ENCODE results near the gene GGNBP2. TPM values are rescaled to one million over a fixed set of nuclear protein-coding genes. Genes with fewer than 3 reads are reported as not detected.

GGNBP2 gene
- total RNA-seq, 1 donor from 2014 or later = 71.2 TPM

DNA sequence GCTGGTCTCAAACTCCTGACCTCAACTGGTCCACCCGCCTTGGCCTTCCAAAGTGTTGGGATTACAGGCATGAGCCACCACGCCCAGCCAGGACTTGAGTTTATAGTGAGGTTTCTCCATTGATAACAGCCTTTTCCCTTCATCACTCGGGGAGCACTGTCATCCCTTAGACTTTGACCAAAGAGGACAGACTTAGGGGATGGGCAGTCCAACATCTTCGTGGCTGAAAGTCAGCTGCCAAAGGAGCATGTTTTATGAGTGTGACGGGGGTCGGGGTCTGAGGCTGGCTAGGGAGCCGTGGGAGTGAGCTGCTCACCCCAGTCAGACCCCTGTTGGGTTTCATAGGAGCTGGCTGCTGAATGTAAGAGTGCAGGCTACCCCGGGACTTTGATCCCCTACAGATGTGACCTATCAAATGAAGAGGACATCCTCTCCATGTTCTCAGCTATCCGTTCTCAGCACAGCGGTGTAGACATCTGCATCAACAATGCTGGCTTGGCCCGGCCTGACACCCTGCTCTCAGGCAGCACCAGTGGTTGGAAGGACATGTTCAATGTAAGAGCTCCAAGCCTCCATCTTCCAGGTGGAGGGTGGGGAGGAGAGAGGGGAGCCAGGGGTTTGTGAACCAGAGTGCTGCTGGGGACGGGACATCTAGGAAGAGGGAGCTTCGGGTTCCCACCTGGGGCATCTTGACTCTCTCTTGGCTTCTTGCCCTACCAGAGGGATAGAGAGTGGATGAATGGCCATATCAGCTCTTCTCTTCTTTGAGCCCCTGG lies 50.1 kb downstream of the GGNBP2 start:
- peaks cover 18% of the 10 kb centered on the region for H3K4me1 Mint-ChIP-seq
- TF ChIP-seq, protein P1, sequence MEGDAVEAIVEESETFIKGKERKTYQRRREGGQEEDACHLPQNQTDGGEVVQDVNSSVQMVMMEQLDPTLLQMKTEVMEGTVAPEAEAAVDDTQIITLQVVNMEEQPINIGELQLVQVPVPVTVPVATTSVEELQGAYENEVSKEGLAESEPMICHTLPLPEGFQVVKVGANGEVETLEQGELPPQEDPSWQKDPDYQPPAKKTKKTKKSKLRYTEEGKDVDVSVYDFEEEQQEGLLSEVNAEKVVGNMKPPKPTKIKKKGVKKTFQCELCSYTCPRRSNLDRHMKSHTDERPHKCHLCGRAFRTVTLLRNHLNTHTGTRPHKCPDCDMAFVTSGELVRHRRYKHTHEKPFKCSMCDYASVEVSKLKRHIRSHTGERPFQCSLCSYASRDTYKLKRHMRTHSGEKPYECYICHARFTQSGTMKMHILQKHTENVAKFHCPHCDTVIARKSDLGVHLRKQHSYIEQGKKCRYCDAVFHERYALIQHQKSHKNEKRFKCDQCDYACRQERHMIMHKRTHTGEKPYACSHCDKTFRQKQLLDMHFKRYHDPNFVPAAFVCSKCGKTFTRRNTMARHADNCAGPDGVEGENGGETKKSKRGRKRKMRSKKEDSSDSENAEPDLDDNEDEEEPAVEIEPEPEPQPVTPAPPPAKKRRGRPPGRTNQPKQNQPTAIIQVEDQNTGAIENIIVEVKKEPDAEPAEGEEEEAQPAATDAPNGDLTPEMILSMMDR (IDR thresholded peaks at IDR 0.05; ENCODE audit: unreplicated experiment) = no peak
- peaks cover 2% of the 10 kb centered on the region for H3K36me3 Mint-ChIP-seq
- DNase-seq (ENCODE audit: low spot score in 2 of 2, unreplicated experiment in 2 of 2) = no peak
- no peaks in the 10 kb centered on the region for H3K27me3 Mint-ChIP-seq (ENCODE audit: low read depth)
- no peak overlapping the region for H3K27ac Mint-ChIP-seq
- no peak overlapping the region for H3K4me3 Mint-ChIP-seq
- H3K9me3 Mint-ChIP-seq = no peaks in the 10 kb centered on the region

DNA sequence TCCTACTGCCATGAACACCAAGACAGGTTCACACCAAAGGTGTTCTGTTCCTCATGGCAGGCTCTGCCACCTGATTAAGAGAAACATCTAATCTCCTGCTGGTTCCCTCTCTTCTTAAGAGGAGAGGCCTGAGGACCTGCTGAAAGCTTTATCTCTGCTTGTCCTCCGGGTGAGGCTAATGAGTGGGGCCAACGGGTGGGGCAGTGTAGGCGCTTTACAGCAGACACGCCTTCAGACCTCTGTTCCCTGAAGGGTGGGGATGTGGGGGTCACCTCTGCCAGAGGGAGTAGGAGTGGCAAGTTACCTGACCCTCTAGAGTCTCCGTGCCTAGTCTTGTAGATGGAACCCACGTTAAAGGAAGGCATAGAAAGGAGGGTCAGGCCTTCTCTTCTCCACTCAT lies 52.5 kb downstream of the GGNBP2 start:
- Mint-ChIP-seq H3K27me3 (ENCODE audit: low read depth) (no peaks in the 10 kb centered on the region), H3K4me3 (no peak overlapping the region), H3K27ac (no peak overlapping the region), H3K36me3 (peaks cover 2% of the 10 kb centered on the region), H3K9me3 (no peaks in the 10 kb centered on the region), H3K4me1 (peaks cover 27% of the 10 kb centered on the region)
- no peak for DNase-seq (ENCODE audit: low spot score in 2 of 2, unreplicated experiment in 2 of 2)
- TF ChIP-seq, protein P1 (IDR thresholded peaks at IDR 0.05; ENCODE audit: unreplicated experiment) = no peak

DNA sequence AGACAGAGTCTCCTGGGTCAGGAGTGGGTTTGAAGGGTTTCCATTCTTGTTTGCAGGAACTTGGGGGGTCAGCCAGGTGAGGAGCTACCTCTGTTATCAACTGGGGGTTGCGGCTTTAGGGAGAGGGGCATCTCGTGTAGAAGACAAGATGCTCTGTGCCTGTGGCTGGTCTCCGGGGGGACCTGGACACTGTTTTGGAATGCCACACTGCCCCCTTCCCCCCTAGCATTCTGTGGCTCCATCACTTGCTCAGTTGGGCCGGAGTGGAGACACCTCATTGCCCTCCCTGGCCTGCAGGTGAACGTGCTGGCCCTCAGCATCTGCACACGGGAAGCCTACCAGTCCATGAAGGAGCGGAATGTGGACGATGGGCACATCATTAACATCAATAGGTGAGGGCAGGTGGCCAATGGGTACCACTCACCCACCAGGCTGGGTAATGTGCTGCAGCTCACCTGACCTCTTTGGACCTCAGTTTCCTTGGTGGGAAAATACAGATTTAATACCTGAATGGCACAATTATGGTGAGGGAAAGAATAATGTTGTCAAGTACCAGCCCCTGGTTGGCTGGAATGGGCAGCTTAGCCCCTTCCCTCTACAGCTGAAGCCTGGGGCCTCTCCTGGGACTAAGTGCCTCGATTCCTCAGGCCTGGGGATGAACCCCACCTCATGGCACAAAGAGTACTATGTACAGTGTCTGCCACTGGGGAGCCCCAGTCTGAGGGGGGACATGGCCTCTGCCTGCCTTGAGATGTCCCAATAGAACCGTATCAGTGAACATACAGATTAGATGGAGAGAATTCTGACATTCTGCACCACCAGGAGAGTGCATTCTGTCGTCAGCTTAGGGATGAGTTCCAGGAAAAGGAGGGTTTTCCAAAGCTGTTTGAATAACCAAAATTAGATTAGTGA lies 53.4 kb downstream of the GGNBP2 start:
- Mint-ChIP-seq H3K9me3 (no peaks in the 10 kb centered on the region), H3K4me1 (peaks cover 28% of the 10 kb centered on the region), H3K36me3 (peaks cover 2% of the 10 kb centered on the region), H3K27ac (no peak overlapping the region), H3K27me3 (ENCODE audit: low read depth) (no peaks in the 10 kb centered on the region), H3K4me3 (no peak overlapping the region)
- DNase-seq (ENCODE audit: low spot score in 2 of 2, unreplicated experiment in 2 of 2) = no peak
- TF ChIP-seq, protein P1 (IDR thresholded peaks at IDR 0.05; ENCODE audit: unreplicated experiment) = no peak

DNA sequence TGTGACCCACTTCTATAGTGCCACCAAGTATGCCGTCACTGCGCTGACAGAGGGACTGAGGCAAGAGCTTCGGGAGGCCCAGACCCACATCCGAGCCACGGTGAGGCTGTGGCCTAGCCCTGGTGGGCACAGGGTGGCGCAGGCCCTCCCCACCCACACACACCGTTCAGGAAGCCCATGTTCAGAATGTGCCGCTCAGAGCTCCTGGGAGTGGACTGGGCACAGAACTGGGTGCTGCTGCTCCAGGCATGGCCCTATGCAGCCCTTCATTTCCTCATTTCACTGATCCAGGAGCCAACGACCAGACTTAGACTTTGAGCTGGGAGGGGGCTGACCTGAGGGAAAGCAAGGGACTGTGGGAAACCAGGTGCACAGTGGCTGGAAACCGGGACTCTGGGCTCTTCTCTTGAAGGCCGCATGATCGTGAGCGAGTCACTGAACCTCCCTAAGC lies 54.3 kb downstream of the GGNBP2 start:
- no peaks in the 10 kb centered on the region for H3K27me3 Mint-ChIP-seq (ENCODE audit: low read depth)
- DNase-seq (ENCODE audit: low spot score in 2 of 2, unreplicated experiment in 2 of 2) = no peak
- no peaks in the 10 kb centered on the region for H3K9me3 Mint-ChIP-seq

DNA sequence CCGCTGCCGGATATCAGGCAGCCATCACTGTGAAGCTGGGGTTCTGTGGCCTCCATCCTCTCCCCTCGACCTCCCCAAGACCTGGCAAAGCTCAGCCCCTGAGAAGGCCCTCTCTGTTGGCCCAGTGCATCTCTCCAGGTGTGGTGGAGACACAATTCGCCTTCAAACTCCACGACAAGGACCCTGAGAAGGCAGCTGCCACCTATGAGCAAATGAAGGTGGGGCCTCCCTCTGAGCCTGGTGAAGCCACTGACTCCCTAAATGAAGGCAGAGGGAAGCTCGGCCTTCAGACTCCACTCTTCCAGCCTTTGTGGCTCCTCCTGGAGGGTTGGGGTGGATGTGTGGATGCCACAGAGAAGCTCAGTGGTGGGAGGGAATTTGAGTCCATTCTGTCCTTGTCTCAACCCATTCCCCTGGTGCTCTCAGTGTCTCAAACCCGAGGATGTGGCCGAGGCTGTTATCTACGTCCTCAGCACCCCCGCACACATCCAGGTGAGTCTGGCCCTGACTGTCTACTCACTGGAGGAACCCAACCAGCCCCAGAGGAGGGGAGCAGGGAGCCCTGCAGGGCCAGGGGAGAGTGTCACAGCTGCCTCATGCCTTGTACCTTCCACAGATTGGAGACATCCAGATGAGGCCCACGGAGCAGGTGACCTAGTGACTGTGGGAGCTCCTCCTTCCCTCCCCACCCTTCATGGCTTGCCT lies 55.0 kb downstream of the GGNBP2 start:
- no peaks in the 10 kb centered on the region for H3K27me3 Mint-ChIP-seq (ENCODE audit: low read depth)
- peaks cover 22% of the 10 kb centered on the region for H3K4me1 Mint-ChIP-seq
- no peak for DNase-seq (ENCODE audit: low spot score in 2 of 2, unreplicated experiment in 2 of 2)
- H3K36me3 Mint-ChIP-seq = peaks cover 2% of the 10 kb centered on the region
- no peak overlapping the region for H3K27ac Mint-ChIP-seq
- TF ChIP-seq, protein P1 (IDR thresholded peaks at IDR 0.05; ENCODE audit: unreplicated experiment) = no peak
- no peak overlapping the region for H3K4me3 Mint-ChIP-seq
- H3K9me3 Mint-ChIP-seq = no peaks in the 10 kb centered on the region

More for the DNA sequence above, 54.3 kb downstream of the GGNBP2 start:
- Mint-ChIP-seq H3K36me3 (peaks cover 2% of the 10 kb centered on the region), H3K27ac (no peak overlapping the region), H3K4me1 (peaks cover 20% of the 10 kb centered on the region), H3K4me3 (no peak overlapping the region)
- TF ChIP-seq, protein P1 (IDR thresholded peaks at IDR 0.05; ENCODE audit: unreplicated experiment) = no peak
